GM12878 (cell line): Measurements from ENCODE around the gene CCL22. TPM values are rescaled to one million over a fixed set of nuclear protein-coding genes. Genes with fewer than 3 reads are reported as not detected.

Experiments
- ATAC-seq: fragments of 200-7000 bp; cut with Tn5 transposase; 3 replicates; pipeline ENCODE4 v1.9.1; 2020; ENCODE audit warnings: mild to moderate bottlenecking, moderate library complexity
- BruUV-seq: library from RNA; stranded (reverse); fragments of 400-500 nt; replicated peaks from 2 replicates; lab custom pipeline; 2021; lab: Mats Ljungman, UMichigan
- CTCF ChIA-PET: fragments of 300-600 bp; sonication (Branson Sonifier 250); formaldehyde crosslinking; extraction: SDS; loops from one replicate; lab custom pipeline; 2021; ENCODE audit warnings: inconsistent platforms; lab: Yijun Ruan, JAX
- POLR2A ChIA-PET: fragments of 350-600 bp; formaldehyde crosslinking; extraction: SDS; loops from one replicate; lab custom pipeline; 2021; ENCODE audit warnings: inconsistent platforms; lab: Charles Lee
- RAD21 ChIA-PET: fragments of 300-600 bp; sonication (Branson Sonifier 250); formaldehyde crosslinking; loops from one replicate; lab custom pipeline; 2023; ENCODE audit warnings: antibody characterized with exemption; ENCODE audit not compliant: unreplicated experiment; lab: Charles Lee
- SMC1A ChIA-PET: fragments of 300-600 bp; sonication (Branson Sonifier 250); formaldehyde crosslinking; loops from one replicate; lab custom pipeline; 2023; ENCODE audit not compliant: unreplicated experiment, uncharacterized antibody; lab: Charles Lee
- DNase-seq: peaks from one replicate; pipeline ENCODE4 v3.0.0-alpha.2; 2011; ENCODE audit warnings: low read depth, low spot score
- FAIRE-seq: peaks from 3 replicates; lab custom pipeline; 2011; peaks lifted over from hg19 to GRCh38; lab: Jason Lieb, UNC
- H2AFZ ChIP-seq: 2 replicates; pipeline ENCODE4 v1.6.0; 2011; ENCODE audit warnings: low read depth, low read length, control low read depth; ENCODE audit not compliant: control insufficient read depth
- H3K27ac ChIP-seq: 2 replicates; pipeline ENCODE4 v1.5.1; 2011; ENCODE audit warnings: control low read depth; ENCODE audit not compliant: control insufficient read depth, insufficient read depth
- H3K27me3 ChIP-seq, 2 experiments: replicated peaks in 1 of 2; 2 replicates each; pipeline versions ENCODE4 v1.6.0 to v1.6.1; 2011; ENCODE audit warnings: low read length in 1 of 2; ENCODE audit not compliant: control insufficient read depth in 2 of 2, insufficient read depth in 2 of 2
- H3K36me3 ChIP-seq, 2 experiments: 2 replicates each; pipeline ENCODE4 v1.5.1; 2011; ENCODE audit warnings: low read length in 1 of 2; ENCODE audit not compliant: control insufficient read depth in 2 of 2, insufficient read depth in 2 of 2
- H3K4me1 ChIP-seq: 2 replicates; pipeline ENCODE4 v1.6.1; 2011; ENCODE audit warnings: mild to moderate bottlenecking, low read length, moderate library complexity, mixed read lengths; ENCODE audit not compliant: control insufficient read depth, insufficient read depth
- H3K4me2 ChIP-seq: 2 replicates; pipeline ENCODE4 v1.6.0; 2011; ENCODE audit warnings: control low read depth; ENCODE audit not compliant: control insufficient read depth, insufficient read depth
- H3K4me3 ChIP-seq: fragments of 200-600 bp; sonication (generic); 2 replicates; pipeline ENCODE4 v1.5.1; 2016
- H3K79me2 ChIP-seq: 2 replicates; pipeline ENCODE4 v1.6.0; 2011; ENCODE audit warnings: low read length; ENCODE audit not compliant: control insufficient read depth, insufficient read depth
- H3K9ac ChIP-seq: 2 replicates; pipeline ENCODE4 v1.8.0; 2011; ENCODE audit warnings: low read length, control low read depth, mixed read lengths; ENCODE audit not compliant: control insufficient read depth, insufficient read depth
- H3K9me3 ChIP-seq: replicated peaks from 3 replicates; pipeline ENCODE4 v1.5.1; 2011; ENCODE audit warnings: mild to moderate bottlenecking, low read length; ENCODE audit not compliant: control insufficient read depth, insufficient read depth
- H4K20me1 ChIP-seq: 2 replicates; pipeline ENCODE4 v1.6.0; 2011; ENCODE audit not compliant: control insufficient read depth, insufficient read depth
- CBX5 ChIP-seq: sonication (generic); IDR thresholded peaks from 2 replicates; pipeline ENCODE4 v1.6.1; 2016; ENCODE audit warnings: low read depth, moderate library complexity, mild to moderate bottlenecking, inconsistent platforms
- EED ChIP-seq: sonication (generic); IDR thresholded peaks from 2 replicates; pipeline ENCODE4 v1.6.1; 2016; ENCODE audit warnings: antibody characterized with exemption, low read depth
- EGR1 ChIP-seq, 2 experiments: IDR thresholded peaks; 1 replicate in 1 of 2; 2 replicates in 1 of 2; pipeline ENCODE4 v1.6.1; 2011 to 2012; ENCODE audit warnings: low read depth in 2 of 2, low read length in 2 of 2, borderline replicate concordance in 1 of 2, mild to moderate bottlenecking in 1 of 2, moderate library complexity in 1 of 2
- EZH2 ChIP-seq: IDR thresholded peaks from 2 replicates; pipeline ENCODE4 v1.6.1; 2012; ENCODE audit warnings: low read depth, mild to moderate bottlenecking, control low read depth, inconsistent platforms, low read length, borderline replicate concordance; ENCODE audit not compliant: control insufficient read depth
- HDAC2 ChIP-seq: fragments of 200-600 bp; sonication (generic); IDR thresholded peaks from 2 replicates; pipeline ENCODE4 v1.6.1; 2017
- HDGF ChIP-seq: fragments of 450-650 bp; IDR thresholded peaks from 2 replicates; pipeline ENCODE4 v1.6.1; 2016; ENCODE audit warnings: antibody characterized with exemption
- IKZF1 ChIP-seq: fragments of 450-650 bp; conservative IDR thresholded peaks from 2 replicates; pipeline ENCODE4 v1.6.1; 2017; ENCODE audit warnings: antibody characterized with exemption, mild to moderate bottlenecking
- JUNB ChIP-seq: IDR thresholded peaks from 2 replicates; pipeline ENCODE4 v1.6.1; 2016; ENCODE audit warnings: antibody characterized with exemption, mild to moderate bottlenecking
- MYB ChIP-seq: fragments of 150-350 bp; IDR thresholded peaks from 2 replicates; pipeline ENCODE4 v1.6.1; 2014; ENCODE audit warnings: mild to moderate bottlenecking, low read depth, low read length, borderline replicate concordance
- NBN ChIP-seq: fragments of 450-650 bp; IDR thresholded peaks from 2 replicates; pipeline ENCODE4 v1.6.1; 2016
- RBBP5 ChIP-seq: fragments of 200-600 bp; sonication (generic); conservative IDR thresholded peaks from 2 replicates; pipeline ENCODE4 v1.6.1; 2016
- RELA ChIP-seq: fragments of 450-650 bp; IDR thresholded peaks from 2 replicates; pipeline ENCODE4 v1.8.0; 2014; ENCODE audit warnings: borderline replicate concordance; ENCODE audit not compliant: partially characterized antibody
- RUNX3 ChIP-seq: IDR thresholded peaks from 2 replicates; pipeline ENCODE4 v1.6.1; 2012; ENCODE audit warnings: low read length, inconsistent platforms
- SMAD5 ChIP-seq: IDR thresholded peaks from 2 replicates; pipeline ENCODE4 v1.6.1; 2016; ENCODE audit warnings: antibody characterized with exemption, low read depth
- SMARCA5 ChIP-seq: fragments of 450-650 bp; IDR thresholded peaks from 2 replicates; pipeline ENCODE4 v1.6.1; 2017; ENCODE audit warnings: mild to moderate bottlenecking
- USF1 ChIP-seq: IDR thresholded peaks from 2 replicates; pipeline ENCODE4 v1.6.1; 2011; ENCODE audit warnings: borderline replicate concordance, low read depth, mild to moderate bottlenecking, moderate library complexity, mixed read lengths, low read length; ENCODE audit not compliant: insufficient read depth; ENCODE audit errors: extremely low read length
- WGBS: methylation state at CpG from one replicate; pipeline ENCODE4 v1.1.6; 2016; ENCODE audit warnings: low lambda C conversion rate; ENCODE audit not compliant: insufficient replicate concordance, insufficient coverage; ENCODE audit errors: missing lambda C conversion rate; 5-methylcytosine and 5-hydroxymethylcytosine counted together
- in situ Hi-C: fragments of 300-500 bp; cut with MboI; formaldehyde crosslinking; loops from 9 replicates; pipeline ENCODE4 v1.14.3; 2018; ENCODE audit warnings: mixed read lengths
- intact Hi-C: fragments of 100-400 bp; cut with micrococcal nuclease; formaldehyde crosslinking; loops from one replicate; pipeline ENCODE4 v1.14.2; 2022; ENCODE audit not compliant: unreplicated experiment
- polyA plus RNA-seq, 11 experiments: library from polyadenylated mRNA; depleted of rRNA in 4 of 11; unstranded in 6 of 11; stranded (reverse) in 5 of 11; fragments of >200 nt; fragmentation: Nextera tagmentation in 4 of 11; fragmentation: Illumina TruSeq in 1 of 11; extraction: Ambion mirVana in 4 of 11; extraction: Trizol in 1 of 11; gene quantifications; 1 replicate in 1 of 11; 2 replicates in 10 of 11; pipeline versions ENCODE4 v1.2.1 to v1.2.3, GENCODE V29; 2011 to 2016; ENCODE audit warnings: inconsistent platforms in 2 of 11, missing spikeins in 2 of 11, low read depth in 1 of 11
- total RNA-seq, 4 experiments: library from RNA; depleted of rRNA in 3 of 4; stranded (reverse); fragments of >200 nt in 3 of 4; fragmentation: Illumina TruSeq in 1 of 4; extraction: Trizol in 1 of 4; gene quantifications; 2 replicates each; pipeline versions ENCODE4 v1.2.1 to v1.2.3, GENCODE V29; 2013 to 2021

The CCL22 gene
- total and polyA plus RNA-seq, 10 of the 15 experiments (the other 5 are each of a cell fraction or from before 2014, with no cell fraction given) = 38.0 to 704 (median 349) TPM

GRCh38 chr16:57345666-57346204 is 12.8 kb upstream of the CCL22 start:
- FAIRE-seq (no peak), ATAC-seq (no peak), DNase-seq (no peak)
- H3K9ac ChIP-seq = no peak overlapping the region
- H4K20me1 ChIP-seq = no peaks in the 10 kb centered on the region
- CTCF ChIA-PET = interaction anchor here (0.7 to 10.7 kb wide), 4 partner anchors 31 to 72 kb away, joined by 3 to 95 read pairs (median 37); no protein-coding TSS in a partner anchor
- RAD21 ChIA-PET = interaction anchor here (0.8 kb wide), 1 partner anchor 45 kb away, joined by 3 read pairs; no protein-coding TSS in a partner anchor
- no peak overlapping the region for H3K4me2 ChIP-seq
- H3K27me3 ChIP-seq = no peaks in the 10 kb centered on the region
- in situ Hi-C loops = no loop called here
- SMC1A ChIA-PET = interaction anchor here (1.6 to 2.9 kb wide), 2 partner anchors 12 to 42 kb away, joined by 6 to 19 read pairs; no protein-coding TSS in a partner anchor
- H3K4me3 ChIP-seq = no peak overlapping the region
- no peak overlapping the region for H2AFZ ChIP-seq
- POLR2A ChIA-PET = interaction anchor here (0.5 kb wide), 1 partner anchor 16 kb away, joined by 3 read pairs; no protein-coding TSS in a partner anchor
- intact Hi-C loops = loop anchor here (10.0 kb wide), 1 partner anchor 259 kb away; no protein-coding TSS in a partner anchor
- BruUV-seq = no TSS peak
- 78% methylated on average over 3 of the region's 3 CpGs for WGBS
- no peaks in the 10 kb centered on the region for H3K79me2 ChIP-seq
- peaks cover 49% of the 10 kb centered on the region for H3K4me1 ChIP-seq
- H3K36me3 ChIP-seq = no peaks in the 10 kb centered on the region
- no peak overlapping the region for H3K27ac ChIP-seq
- peak; percentile 23; the same call in 1 of the 2 replicates for TF ChIP-seq EED
- TF ChIP-seq JUNB = peak; percentile 41
- TF ChIP-seq EGR1 (IDR thresholded peaks at IDR 0.05; ENCODE audit: borderline replicate concordance in 1 of 2, low read depth in 2 of 2, low read length in 2 of 2) = no peak
- peak; percentile 31; the same call in 1 of the 2 replicates for TF ChIP-seq RUNX3
- no peaks in the 10 kb centered on the region; the same call in 1 of the 3 replicates for H3K9me3 ChIP-seq

GRCh38 chr16:57347858-57348257 is 10.7 kb upstream of the CCL22 start:
- RAD21 ChIA-PET = interaction anchor here (1.7 to 2.1 kb wide), 3 partner anchors 12 to 70 kb away, joined by 4 to 9 read pairs (median 6); no protein-coding TSS in a partner anchor
- no peak for TF ChIP-seq USF1
- TF ChIP-seq HDAC2 = no peak
- no peak for TF ChIP-seq CBX5
- TF ChIP-seq SMAD5 = no peak
- TF ChIP-seq HDGF = no peak
- no peak for TF ChIP-seq EZH2
- TF ChIP-seq MYB = no peak
- TF ChIP-seq RBBP5 = no peak
- TF ChIP-seq SMARCA5 = no peak
- TF ChIP-seq IKZF1 = no peak
- no peak for TF ChIP-seq NBN
- TF ChIP-seq RELA = no peak

More at GRCh38 chr16:57347858-57348257, 10.7 kb upstream of the CCL22 start:
- ATAC-seq (no peak), FAIRE-seq (no peak), DNase-seq (no peak)
- no TSS peak for BruUV-seq
- no peak overlapping the region for H3K4me2 ChIP-seq
- no peak overlapping the region for H3K4me3 ChIP-seq
- no peak overlapping the region for H3K27ac ChIP-seq
- H3K4me1 ChIP-seq = peaks cover 35% of the 10 kb centered on the region
- no peaks in the 10 kb centered on the region for H4K20me1 ChIP-seq
- H3K9me3 ChIP-seq = no peaks in the 10 kb centered on the region; the same call in 1 of the 3 replicates
- H3K36me3 ChIP-seq = no peaks in the 10 kb centered on the region
- H3K9ac ChIP-seq = no peak overlapping the region
- H3K79me2 ChIP-seq = no peaks in the 10 kb centered on the region
- ChIA-PET CTCF (interaction anchor here (0.6 to 2.1 kb wide), 4 partner anchors 13 to 190 kb away, joined by 3 to 17 read pairs (median 5); no protein-coding TSS in a partner anchor), POLR2A (interaction anchor here (0.6 kb wide), 1 partner anchor 43 kb away, joined by 3 read pairs; no protein-coding TSS in a partner anchor), SMC1A (interaction anchor here (0.9 to 2.3 kb wide), 4 partner anchors 21 to 70 kb away, joined by 3 to 14 read pairs (median 4); no protein-coding TSS in a partner anchor)
- no peak overlapping the region for H2AFZ ChIP-seq
- in situ Hi-C loops = no loop called here
- WGBS = 69% methylated on average over 5 of the region's 6 CpGs
- no peaks in the 10 kb centered on the region for H3K27me3 ChIP-seq
- intact Hi-C loops = loop anchor here (10.0 kb wide), 1 partner anchor 257 kb away; no protein-coding TSS in a partner anchor
